Natural killer cell (primary cell): ENCODE measurements around the gene KRTAP10-9. TPM values are rescaled to one million over a fixed set of nuclear protein-coding genes. Genes with fewer than 3 reads are reported as not detected.
"Not testable (repeated sequence)": the region's sequence is repeated elsewhere in the genome, so short reads cannot be mapped to it uniquely, and the experiment has no call there.

ENCODE experiments used
- ATAC-seq, 3 donors: fragments of 150-1000 bp in 2 of 3; fragments of 200-7000 bp in 1 of 3; cut with Tn5 transposase; 1 replicate in 1 of 3; 2 replicates in 2 of 3; pipeline ENCODE4 v1.10.0; 2021; ENCODE audit warnings: mild to moderate bottlenecking in 2 of 3, moderate library complexity in 2 of 3
- DNase-seq, 2 donors: peaks; one replicate each; pipeline versions ENCODE4 v3.0.0 to v3.0.0-alpha.2; 2013 to 2021; ENCODE audit warnings: mixed read lengths in 1 of 2
- H3K27ac ChIP-seq: one replicate; pipeline ENCODE4 v1.5.1; 2013; ENCODE audit warnings: mild to moderate bottlenecking, low read length
- H3K27me3 ChIP-seq: one replicate; pipeline ENCODE4 v1.6.1; 2013; ENCODE audit warnings: low read length; ENCODE audit not compliant: control insufficient read depth, insufficient read depth
- H3K36me3 ChIP-seq: one replicate; pipeline ENCODE4 v1.6.1; 2013; ENCODE audit warnings: low read length; ENCODE audit not compliant: control insufficient read depth, insufficient read depth
- H3K4me1 ChIP-seq: one replicate; pipeline ENCODE4 v1.6.1; 2013; ENCODE audit warnings: low read length; ENCODE audit not compliant: control insufficient read depth, insufficient read depth
- H3K4me3 ChIP-seq: one replicate; pipeline ENCODE4 v1.5.1; 2013; ENCODE audit warnings: low read length
- H3K9me3 ChIP-seq: one replicate; pipeline ENCODE4 v1.6.1; 2013; ENCODE audit warnings: low read length; ENCODE audit not compliant: control insufficient read depth, insufficient read depth
- H3K27ac Mint-ChIP-seq, 2 donors: one replicate each; pipeline ENCODE4 v1.8.0; 2022; ENCODE audit warnings: mild to moderate bottlenecking in 2 of 2, mixed read lengths in 2 of 2, moderate library complexity in 1 of 2
- H3K27me3 Mint-ChIP-seq, 2 donors: one replicate each; pipeline ENCODE4 v1.8.0; 2022; ENCODE audit warnings: low read depth in 2 of 2, mixed read lengths in 2 of 2
- H3K36me3 Mint-ChIP-seq: one replicate; pipeline ENCODE4 v1.8.0; 2022; ENCODE audit warnings: mixed read lengths
- H3K4me1 Mint-ChIP-seq, 2 donors: one replicate each; pipeline ENCODE4 v1.8.0; 2022; ENCODE audit warnings: mixed read lengths in 2 of 2
- H3K4me3 Mint-ChIP-seq: one replicate; pipeline ENCODE4 v1.8.0; 2022; ENCODE audit warnings: mild to moderate bottlenecking, moderate library complexity, mixed read lengths
- H3K9me3 Mint-ChIP-seq, 2 donors: one replicate each; pipeline ENCODE4 v1.8.0; 2022; ENCODE audit warnings: mixed read lengths in 2 of 2
- CTCF ChIP-seq: fragments of 200-600 bp; IDR thresholded peaks from one replicate; pipeline ENCODE4 v1.8.0; 2022; ENCODE audit warnings: antibody characterized with exemption
- WGBS: methylation state at CpG from one replicate; pipeline ENCODE4 v1.1.7; 2013; ENCODE audit warnings: missing lambda C conversion rate; ENCODE audit not compliant: insufficient coverage; 5-methylcytosine and 5-hydroxymethylcytosine counted together
- intact Hi-C: fragments of 100-400 bp; cut with micrococcal nuclease; formaldehyde crosslinking; loops from one replicate; pipeline ENCODE4 v1.14.2; 2022
- total RNA-seq, 4 donors: library from RNA; stranded (reverse); fragments of 120-200 nt in 1 of 4; gene quantifications; one replicate each; pipeline versions ENCODE4 v1.2.3 to v1.2.4, GENCODE V29; 2013 to 2022

The KRTAP10-9 gene
- total RNA-seq, 3 donors from 2014 or later (not counting 1 experiment from before 2014, with no cell fraction given): not detected

GRCh38 chr21:44589586-44590305, 37.1 kb upstream of the KRTAP10-9 start:
- Histone ChIP-seq H3K9me3 (no peaks in the 10 kb centered on the region), H3K4me3 (no peak overlapping the region), H3K36me3 (no peaks in the 10 kb centered on the region), H3K27me3 (no peaks in the 10 kb centered on the region), H3K4me1 (no peaks in the 10 kb centered on the region), H3K27ac (no peak overlapping the region)
- Mint-ChIP-seq H3K27me3 (peaks cover 32 to 56% of the 10 kb centered on the region in 2 donors), H3K4me1 (peaks cover 0 to 5% of the 10 kb centered on the region in 2 donors), H3K9me3 (no peaks in the 10 kb centered on the region), H3K27ac (no peak overlapping the region), H3K36me3 (no peaks in the 10 kb centered on the region), H3K4me3 (no peak overlapping the region)
- DNase-seq (no peak), ATAC-seq (no peak)
- no peak for TF ChIP-seq CTCF
- intact Hi-C loops: no loop called here
- 84% methylated on average over 24 of the region's 24 CpGs for WGBS

DNA sequence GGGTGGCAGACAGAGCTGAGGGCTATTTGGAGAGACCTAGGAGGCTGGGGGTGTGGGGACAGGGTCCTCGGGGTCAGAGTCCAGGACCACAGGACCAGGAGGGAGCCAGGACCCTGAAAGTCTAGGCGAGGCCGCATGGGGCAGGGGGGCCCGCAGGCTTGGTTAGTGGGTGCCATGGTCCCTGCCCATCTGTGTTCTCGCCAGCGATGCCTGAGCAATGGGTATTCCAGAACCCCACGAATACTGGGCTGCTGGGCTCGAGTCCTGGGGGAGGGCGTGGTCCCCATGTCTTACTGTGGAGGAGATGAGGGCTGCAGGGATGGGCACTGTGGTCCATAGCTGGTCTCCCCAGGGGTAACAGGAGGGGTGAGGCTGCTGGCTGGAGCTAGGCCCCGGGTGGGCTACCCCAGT, 36.6 kb upstream of the KRTAP10-9 start:
- intact Hi-C loops: no loop called here
- H3K4me1 Mint-ChIP-seq: peaks cover 0 to 5% of the 10 kb centered on the region in 2 donors
- H3K27ac Mint-ChIP-seq: no peak overlapping the region
- Histone ChIP-seq H3K4me3 (no peak overlapping the region), H3K9me3 (no peaks in the 10 kb centered on the region), H3K27ac (no peak overlapping the region), H3K27me3 (no peaks in the 10 kb centered on the region), H3K4me1 (no peaks in the 10 kb centered on the region), H3K36me3 (no peaks in the 10 kb centered on the region)
- DNase-seq: no peak
- no peaks in the 10 kb centered on the region for H3K9me3 Mint-ChIP-seq
- WGBS: 79% methylated on average over 10 of the region's 10 CpGs
- H3K36me3 Mint-ChIP-seq: no peaks in the 10 kb centered on the region
- peak in 1 of 3 donors; percentile 18 for ATAC-seq
- H3K4me3 Mint-ChIP-seq: no peak overlapping the region
- TF ChIP-seq CTCF: no peak
- peaks cover 33 to 50% of the 10 kb centered on the region in 2 donors for H3K27me3 Mint-ChIP-seq

GRCh38 chr21:44590897-44591800, 35.7 kb upstream of the KRTAP10-9 start:
- H3K9me3 ChIP-seq, H3K4me3 Mint-ChIP-seq, H3K4me1 Mint-ChIP-seq, H3K27me3 ChIP-seq, H3K36me3 Mint-ChIP-seq, H3K9me3 Mint-ChIP-seq, DNase-seq, intact Hi-C loops, H3K4me3 ChIP-seq, H3K4me1 ChIP-seq, H3K36me3 ChIP-seq, H3K27ac ChIP-seq, H3K27ac Mint-ChIP-seq: not testable (repeated sequence)
- peak in 1 of 3 donors; percentile 31 for ATAC-seq
- peaks cover 26 to 42% of the 10 kb centered on the region in 2 donors for H3K27me3 Mint-ChIP-seq
- 82% methylated on average over 18 of the region's 19 CpGs for WGBS

DNA sequence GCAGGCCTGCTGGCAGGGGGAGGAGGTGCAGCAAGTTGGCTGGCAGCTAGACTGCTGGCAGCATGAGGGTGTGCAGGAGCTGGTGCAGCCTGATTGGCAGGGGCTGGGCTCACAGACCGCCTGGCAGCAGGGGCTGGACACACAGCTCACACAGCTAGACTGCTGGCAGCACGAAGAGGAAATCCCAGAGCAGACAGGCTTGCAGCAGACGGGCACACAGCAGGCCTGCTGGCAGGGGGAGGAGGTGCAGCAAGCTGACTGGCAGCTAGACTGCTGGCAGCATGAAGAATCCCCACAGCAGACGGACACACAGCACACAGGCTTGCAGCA, 35.1 kb upstream of the KRTAP10-9 start:
- DNase-seq, H3K9me3 Mint-ChIP-seq, H3K4me1 ChIP-seq, intact Hi-C loops, H3K27ac ChIP-seq, H3K36me3 Mint-ChIP-seq, H3K4me3 ChIP-seq, H3K27ac Mint-ChIP-seq, H3K4me3 Mint-ChIP-seq, H3K4me1 Mint-ChIP-seq, H3K9me3 ChIP-seq, ATAC-seq, H3K27me3 ChIP-seq, H3K36me3 ChIP-seq: not testable (repeated sequence)
- H3K27me3 Mint-ChIP-seq: peaks cover 19 to 36% of the 10 kb centered on the region in 2 donors
- WGBS: no CpG with 5 or more reads among the region's 4 CpGs
